Naive B cell (primary cell): ENCODE data around the gene KYNU. TPM values are rescaled to one million over a fixed set of nuclear protein-coding genes. Genes with fewer than 3 reads are reported as not detected.
"Not testable (repeated sequence)": the region's sequence is repeated elsewhere in the genome, so short reads cannot be mapped to it uniquely, and the experiment has no call there.

Experiments
- ATAC-seq, 2 donors: fragments of 150-1000 bp; cut with Tn5 transposase; 2 replicates each; pipeline ENCODE4 v1.10.0; 2021; ENCODE audit warnings: low read depth in 2 of 2, mild to moderate bottlenecking in 2 of 2, moderate library complexity in 2 of 2
- DNase-seq: peaks from one replicate; pipeline ENCODE4 v3.0.0; 2022
- H3K27ac Mint-ChIP-seq, 6 donors: one replicate each; pipeline ENCODE4 v1.8.0; 2020 to 2022; ENCODE audit warnings: mild to moderate bottlenecking in 6 of 6, mixed read lengths in 6 of 6, moderate library complexity in 5 of 6, inconsistent platforms in 2 of 6
- H3K27me3 Mint-ChIP-seq, 3 donors: one replicate each; pipeline ENCODE4 v1.8.0; 2021 to 2022; ENCODE audit warnings: mixed read lengths in 3 of 3, mild to moderate bottlenecking in 1 of 3
- H3K36me3 Mint-ChIP-seq, 2 donors: one replicate each; pipeline ENCODE4 v1.8.0; 2020 to 2022; ENCODE audit warnings: mixed read lengths in 2 of 2, inconsistent platforms in 1 of 2, mild to moderate bottlenecking in 1 of 2
- H3K4me1 Mint-ChIP-seq, 3 donors: one replicate each; pipeline ENCODE4 v1.8.0; 2020 to 2022; ENCODE audit warnings: mixed read lengths in 3 of 3, inconsistent platforms in 1 of 3, mild to moderate bottlenecking in 1 of 3, moderate library complexity in 1 of 3
- H3K4me3 Mint-ChIP-seq, 8 donors: one replicate each; pipeline ENCODE4 v1.8.0; 2020 to 2022; ENCODE audit warnings: mild to moderate bottlenecking in 8 of 8, mixed read lengths in 8 of 8, moderate library complexity in 8 of 8, inconsistent platforms in 2 of 8
- H3K9me3 Mint-ChIP-seq, 7 donors: one replicate each; pipeline ENCODE4 v1.8.0; 2020 to 2022; ENCODE audit warnings: mixed read lengths in 7 of 7, mild to moderate bottlenecking in 5 of 7, inconsistent platforms in 2 of 7, moderate library complexity in 1 of 7
- polyA plus RNA-seq, 6 donors: library from polyadenylated mRNA; unstranded; fragments of 300-500 nt; fragmentation: Illumina TruSeq; gene quantifications; one replicate each; pipeline ENCODE4 v1.2.3, GENCODE V29; 2021; ENCODE audit warnings: low read depth in 6 of 6

The KYNU gene
- polyA plus RNA-seq, 6 donors from 2014 or later = 33.8 to 53.2 (median 44.0) TPM

DNA sequence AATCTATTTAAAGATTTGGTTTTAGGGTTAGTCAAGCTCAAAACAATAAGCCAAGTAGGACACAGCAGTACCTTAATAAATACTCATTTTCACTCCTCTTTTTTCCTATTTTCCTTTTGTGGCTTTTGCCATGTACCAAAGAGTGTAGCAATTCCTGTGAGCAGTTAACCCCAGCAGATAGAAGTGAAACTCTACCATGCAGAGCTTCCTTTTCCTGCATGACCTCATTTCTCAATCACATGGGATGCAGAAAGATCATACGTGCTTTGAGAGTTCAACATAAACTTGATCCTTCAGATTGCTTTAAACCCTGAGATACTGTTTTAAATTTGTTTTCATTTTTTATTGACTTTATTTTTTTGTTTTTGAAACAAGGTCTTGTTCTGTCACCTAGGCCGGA lies 152.7 kb downstream of the KYNU start:
- DNase-seq = peak; percentile 23
- Mint-ChIP-seq H3K4me3 (peak overlapping the region in 1 of 8 donors; percentile 49), H3K9me3 (peaks cover 0 to 1% (median 0%) of the 10 kb centered on the region in 7 donors), H3K27ac (peak overlapping the region in 5 of 6 donors; percentile 63 to 93 (median 75)), H3K36me3 (peaks cover 10 to 16% of the 10 kb centered on the region in 2 donors), H3K4me1 (peaks cover 8 to 11% (median 10%) of the 10 kb centered on the region in 3 donors), H3K27me3 (no peaks in the 10 kb centered on the region)
- peak; percentile 92 to 94 for ATAC-seq

DNA sequence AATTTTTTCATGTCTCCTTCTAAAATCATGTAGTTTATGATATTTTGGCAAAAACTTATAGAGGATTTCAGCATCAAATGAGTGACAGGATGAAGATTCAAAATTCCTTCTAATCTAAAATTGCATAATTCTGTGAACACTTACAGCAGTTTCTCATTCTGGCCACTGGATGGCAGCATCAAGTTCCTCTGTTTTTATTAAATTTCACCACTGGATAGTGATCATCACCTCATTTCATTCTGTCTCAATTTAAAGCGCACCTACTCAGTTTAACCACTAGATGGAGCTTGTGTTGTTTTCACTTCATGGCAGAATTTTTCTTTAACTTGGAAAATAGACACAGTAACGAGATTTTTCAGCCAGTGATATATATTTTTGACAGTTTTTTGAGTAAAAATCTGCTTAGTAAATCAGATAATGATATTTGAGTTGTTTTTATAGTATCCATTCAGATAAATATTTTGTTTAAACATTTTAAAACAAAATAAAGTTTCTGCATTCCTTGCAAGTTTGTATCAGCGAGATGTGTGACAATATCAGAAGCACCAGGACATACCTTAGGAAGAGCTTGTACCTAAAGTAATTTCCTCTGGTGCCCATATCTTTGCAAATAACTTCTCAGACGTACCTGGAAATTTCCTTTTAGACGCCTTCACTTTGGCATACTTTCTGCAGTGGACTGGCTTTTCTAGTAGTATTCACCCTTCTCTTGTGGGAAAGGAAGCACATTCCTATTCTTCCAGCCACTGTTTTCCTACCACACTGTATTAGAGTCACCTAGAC lies 157.0 kb downstream of the KYNU start:
- H3K27ac Mint-ChIP-seq = no peak overlapping the region
- H3K4me3 Mint-ChIP-seq = no peak overlapping the region
- DNase-seq = peak; percentile 72
- peaks cover 0 to 1% (median 0%) of the 10 kb centered on the region in 7 donors for H3K9me3 Mint-ChIP-seq
- H3K36me3 Mint-ChIP-seq = peaks cover 13 to 14% of the 10 kb centered on the region in 2 donors
- H3K4me1 Mint-ChIP-seq = peaks cover 7 to 10% (median 9%) of the 10 kb centered on the region in 3 donors
- peak; percentile 66 to 71 for ATAC-seq
- H3K27me3 Mint-ChIP-seq = no peaks in the 10 kb centered on the region

DNA sequence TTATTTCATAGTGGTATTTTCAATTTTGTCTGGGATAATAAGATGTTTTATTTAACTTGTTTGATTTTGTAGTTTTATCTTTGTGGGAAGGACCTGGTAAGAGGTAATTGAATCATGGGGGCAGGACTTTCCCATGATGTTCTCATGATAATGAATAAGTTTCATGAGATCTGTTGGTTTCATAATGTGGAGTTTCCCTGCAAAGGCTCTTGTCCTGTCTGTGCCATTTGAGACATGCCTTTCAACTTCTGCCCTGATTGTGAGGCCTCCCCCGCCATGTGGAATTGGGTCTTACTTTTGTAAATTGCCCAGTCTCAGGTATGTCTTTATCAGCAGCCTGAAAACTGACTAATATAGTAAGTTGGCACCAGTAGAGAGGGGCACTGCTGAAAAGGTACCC lies 174.0 kb downstream of the KYNU start:
- Mint-ChIP-seq H3K36me3 (peaks cover 15 to 24% of the 10 kb centered on the region in 2 donors), H3K9me3 (peaks cover 2 to 19% (median 10%) of the 10 kb centered on the region in 7 donors), H3K27me3 (no peaks in the 10 kb centered on the region), H3K27ac (peak overlapping the region in 2 of 6 donors; percentile 36 to 70), H3K4me1 (peaks cover 0 to 12% (median under 1%) of the 10 kb centered on the region in 3 donors), H3K4me3 (no peak overlapping the region)
- DNase-seq (no peak), ATAC-seq (no peak)

DNA sequence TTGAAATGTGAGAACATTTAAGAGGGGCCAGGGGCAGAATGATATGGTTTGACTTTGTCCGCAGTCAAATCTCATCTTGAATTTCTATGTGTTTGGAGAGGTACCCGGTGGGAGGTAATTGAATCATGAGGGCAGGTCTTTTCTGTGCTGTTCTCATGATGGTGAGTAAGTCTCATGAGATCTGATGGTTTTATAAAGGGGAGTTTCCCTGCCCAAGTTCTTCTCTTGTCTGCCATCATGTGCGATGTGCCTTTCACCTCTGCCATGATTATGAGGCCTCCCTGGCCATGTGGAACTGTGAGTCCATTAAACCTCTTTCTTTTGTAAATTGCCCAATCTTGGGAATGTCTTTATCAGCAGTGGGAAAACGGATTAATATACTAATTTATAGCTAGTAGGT lies 176.0 kb downstream of the KYNU start:
- peaks cover 9 to 35% (median 22%) of the 10 kb centered on the region in 7 donors for H3K9me3 Mint-ChIP-seq
- DNase-seq, ATAC-seq, H3K27me3 Mint-ChIP-seq, H3K4me3 Mint-ChIP-seq, H3K4me1 Mint-ChIP-seq: not testable (repeated sequence)
- H3K27ac Mint-ChIP-seq = peak overlapping the region in 1 of 6 donors; percentile 10
- H3K36me3 Mint-ChIP-seq = peaks cover 16 to 20% of the 10 kb centered on the region in 2 donors

DNA sequence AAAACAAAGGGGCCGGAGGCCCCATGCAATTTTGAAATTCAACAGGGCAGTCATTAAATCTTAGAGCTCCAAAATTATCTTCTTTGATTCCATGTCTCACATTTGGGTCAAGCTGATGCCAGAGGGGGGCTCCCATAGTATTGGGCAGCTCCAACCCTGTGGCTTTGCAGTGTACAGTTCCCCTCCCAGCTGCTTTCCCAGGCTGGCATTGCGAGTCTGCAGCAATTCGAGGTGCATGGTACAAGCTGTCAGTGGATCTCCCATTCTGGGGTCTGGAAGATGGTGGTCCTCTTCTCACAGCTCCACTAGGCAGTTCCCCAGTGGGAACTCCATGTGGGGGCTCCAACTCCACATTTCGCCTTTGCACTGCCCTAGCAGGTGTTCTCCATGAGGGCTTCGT lies 179.1 kb downstream of the KYNU start:
- no peak for ATAC-seq
- no peak overlapping the region for H3K4me3 Mint-ChIP-seq
- peaks cover 9 to 35% (median 22%) of the 10 kb centered on the region in 7 donors for H3K9me3 Mint-ChIP-seq
- peaks cover 0 to 5% (median 0%) of the 10 kb centered on the region in 3 donors for H3K27me3 Mint-ChIP-seq
- H3K36me3 Mint-ChIP-seq = peaks cover 9 to 10% of the 10 kb centered on the region in 2 donors
- peaks cover 0 to 4% (median 2%) of the 10 kb centered on the region in 3 donors for H3K4me1 Mint-ChIP-seq
- H3K27ac Mint-ChIP-seq = peak overlapping the region in 1 of 6 donors; percentile 75
- DNase-seq = no peak

DNA sequence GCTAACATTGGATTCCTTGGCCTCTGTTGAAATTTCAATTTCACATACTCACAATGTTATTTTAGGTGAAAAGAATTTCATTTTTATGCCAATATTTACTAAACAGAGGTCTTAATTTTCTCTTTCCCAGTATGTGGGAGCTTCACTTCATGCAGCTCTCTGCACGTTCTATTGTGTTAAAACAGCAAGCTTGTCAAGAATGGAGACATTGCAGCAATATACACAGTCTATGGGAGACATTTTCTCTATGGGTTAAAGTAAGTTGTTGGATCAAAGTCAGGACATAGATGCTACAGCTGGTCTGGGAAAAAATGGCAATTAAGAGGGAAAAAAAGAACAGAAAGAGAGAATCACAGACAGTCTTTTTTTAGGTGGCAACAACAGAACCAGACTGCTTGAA lies 181.4 kb downstream of the KYNU start:
- Mint-ChIP-seq H3K4me3 (no peak overlapping the region), H3K36me3 (peaks cover 5 to 10% of the 10 kb centered on the region in 2 donors), H3K9me3 (peaks cover 9 to 35% (median 22%) of the 10 kb centered on the region in 7 donors), H3K27ac (no peak overlapping the region), H3K27me3 (peaks cover 0 to 5% (median 0%) of the 10 kb centered on the region in 3 donors), H3K4me1 (peaks cover 0 to 4% (median 2%) of the 10 kb centered on the region in 3 donors)
- ATAC-seq = no peak
- DNase-seq = no peak

DNA sequence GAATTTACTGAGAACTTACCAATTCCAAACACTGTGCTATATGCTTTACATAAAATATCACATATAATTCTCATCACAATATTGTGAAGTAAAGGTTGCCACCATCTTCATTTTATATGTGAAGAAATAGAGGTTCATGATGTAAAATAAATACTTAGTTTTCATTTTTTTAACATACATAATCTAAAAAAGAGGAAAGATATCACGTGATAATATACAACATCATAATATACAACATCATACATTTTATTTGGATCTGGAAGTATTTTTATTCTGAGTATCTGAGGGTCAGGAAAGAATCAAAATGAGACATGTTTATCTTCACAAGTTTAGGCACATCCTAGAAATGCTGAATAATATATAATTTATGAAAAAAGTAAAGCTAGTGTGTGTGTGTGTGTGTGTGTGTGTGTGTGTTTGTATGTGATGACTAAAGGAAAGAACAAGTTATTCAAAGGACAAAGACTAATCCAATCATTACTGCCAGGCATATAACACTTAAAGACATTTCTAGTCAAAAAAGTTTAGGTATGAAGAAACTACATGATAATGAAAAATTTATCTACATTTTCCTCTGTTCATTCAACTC lies 186.2 kb downstream of the KYNU start:
- H3K36me3 Mint-ChIP-seq = peaks cover 0 to 6% of the 10 kb centered on the region in 2 donors
- H3K4me1 Mint-ChIP-seq = peaks cover 0 to 6% (median 0%) of the 10 kb centered on the region in 3 donors
- peaks cover 6 to 24% (median 11%) of the 10 kb centered on the region in 7 donors for H3K9me3 Mint-ChIP-seq
- H3K4me3 Mint-ChIP-seq = no peak overlapping the region
- ATAC-seq = no peak
- DNase-seq = no peak
- no peak overlapping the region for H3K27ac Mint-ChIP-seq
- H3K27me3 Mint-ChIP-seq = peaks cover 0 to 10% (median 0%) of the 10 kb centered on the region in 3 donors

DNA sequence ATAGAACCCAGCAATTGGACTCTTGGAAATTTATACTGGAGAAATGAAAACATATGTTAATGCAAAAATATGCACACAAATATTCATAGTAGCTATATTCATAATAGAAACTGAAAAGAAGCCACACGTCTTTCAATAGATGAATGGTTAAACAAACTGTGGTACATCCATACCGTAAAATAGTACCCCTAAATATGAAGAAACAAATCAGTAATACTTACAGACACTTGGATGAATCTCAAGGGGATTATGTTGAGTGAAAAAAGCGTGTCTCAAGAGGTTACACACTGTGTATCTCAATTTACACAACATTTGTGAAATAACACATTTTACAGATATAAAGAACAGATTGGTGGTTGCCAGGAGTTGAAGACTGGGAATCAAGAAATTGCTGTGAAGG lies 190.6 kb downstream of the KYNU start:
- Mint-ChIP-seq H3K27me3 (peaks cover 0 to 5% (median 0%) of the 10 kb centered on the region in 3 donors), H3K4me1 (peaks cover 0 to 7% (median 0%) of the 10 kb centered on the region in 3 donors), H3K36me3 (peaks cover 0 to 6% of the 10 kb centered on the region in 2 donors), H3K27ac (peak overlapping the region in 4 of 6 donors; percentile 74 to 88 (median 80)), H3K9me3 (peaks cover 6 to 24% (median 11%) of the 10 kb centered on the region in 7 donors), H3K4me3 (peak overlapping the region in 2 of 8 donors; percentile 26 to 62)
- no peak for ATAC-seq
- no peak for DNase-seq

DNA sequence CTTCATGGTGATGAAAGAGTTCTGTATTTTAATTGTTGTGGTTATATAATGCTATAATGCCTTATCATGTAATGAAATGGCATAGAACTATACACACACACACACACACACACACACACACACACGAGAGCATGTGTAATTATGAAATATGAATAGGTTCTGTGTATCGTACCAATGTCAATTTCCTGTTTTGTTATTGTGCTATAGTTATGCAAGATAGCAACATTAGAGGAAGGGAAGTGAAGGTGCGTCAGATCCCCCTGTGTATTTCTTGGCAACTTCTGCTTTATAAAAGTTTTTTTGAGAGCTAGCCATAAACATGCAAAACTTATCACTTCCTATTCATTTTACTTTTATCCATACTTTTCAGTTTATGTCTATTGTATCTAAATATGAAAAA lies 191.0 kb downstream of the KYNU start:
- peaks cover 0 to 6% of the 10 kb centered on the region in 2 donors for H3K36me3 Mint-ChIP-seq
- peaks cover 6 to 24% (median 11%) of the 10 kb centered on the region in 7 donors for H3K9me3 Mint-ChIP-seq
- peak overlapping the region in 2 of 8 donors; percentile 26 to 62 for H3K4me3 Mint-ChIP-seq
- H3K27ac Mint-ChIP-seq = peak overlapping the region in 4 of 6 donors; percentile 74 to 88 (median 80)
- ATAC-seq (peak; percentile 100), DNase-seq (peak; percentile 59)
- H3K27me3 Mint-ChIP-seq = peaks cover 0 to 5% (median 0%) of the 10 kb centered on the region in 3 donors
- H3K4me1 Mint-ChIP-seq = peaks cover 0 to 7% (median 0%) of the 10 kb centered on the region in 3 donors

DNA sequence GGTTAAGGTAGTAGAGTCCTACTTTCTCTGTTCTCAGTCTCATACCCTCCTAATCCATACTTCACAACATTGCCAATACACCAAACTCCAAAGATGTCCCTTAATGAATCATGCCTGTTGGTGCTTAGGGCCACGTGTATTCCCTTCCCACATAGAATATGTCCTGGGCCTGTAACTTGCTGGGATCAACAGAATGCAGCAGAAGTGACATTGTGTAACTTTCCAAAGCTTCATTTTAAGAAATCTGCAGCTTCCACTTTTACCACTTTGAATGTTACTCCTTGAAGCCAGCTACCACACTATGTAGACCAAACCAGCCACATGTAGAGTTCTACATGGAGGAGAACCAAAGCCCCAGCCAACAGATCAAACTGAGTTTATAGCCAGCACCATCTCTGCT lies 193.2 kb downstream of the KYNU start:
- no peak overlapping the region for H3K4me3 Mint-ChIP-seq
- peaks cover 0 to 14% (median 5%) of the 10 kb centered on the region in 7 donors for H3K9me3 Mint-ChIP-seq
- peaks cover 0 to 6% of the 10 kb centered on the region in 2 donors for H3K36me3 Mint-ChIP-seq
- DNase-seq = no peak
- no peak for ATAC-seq
- H3K4me1 Mint-ChIP-seq = peaks cover 0 to 7% (median 0%) of the 10 kb centered on the region in 3 donors
- peaks cover 0 to 5% (median 0%) of the 10 kb centered on the region in 3 donors for H3K27me3 Mint-ChIP-seq
- H3K27ac Mint-ChIP-seq = peak overlapping the region in 3 of 6 donors; percentile 58 to 74 (median 60)

DNA sequence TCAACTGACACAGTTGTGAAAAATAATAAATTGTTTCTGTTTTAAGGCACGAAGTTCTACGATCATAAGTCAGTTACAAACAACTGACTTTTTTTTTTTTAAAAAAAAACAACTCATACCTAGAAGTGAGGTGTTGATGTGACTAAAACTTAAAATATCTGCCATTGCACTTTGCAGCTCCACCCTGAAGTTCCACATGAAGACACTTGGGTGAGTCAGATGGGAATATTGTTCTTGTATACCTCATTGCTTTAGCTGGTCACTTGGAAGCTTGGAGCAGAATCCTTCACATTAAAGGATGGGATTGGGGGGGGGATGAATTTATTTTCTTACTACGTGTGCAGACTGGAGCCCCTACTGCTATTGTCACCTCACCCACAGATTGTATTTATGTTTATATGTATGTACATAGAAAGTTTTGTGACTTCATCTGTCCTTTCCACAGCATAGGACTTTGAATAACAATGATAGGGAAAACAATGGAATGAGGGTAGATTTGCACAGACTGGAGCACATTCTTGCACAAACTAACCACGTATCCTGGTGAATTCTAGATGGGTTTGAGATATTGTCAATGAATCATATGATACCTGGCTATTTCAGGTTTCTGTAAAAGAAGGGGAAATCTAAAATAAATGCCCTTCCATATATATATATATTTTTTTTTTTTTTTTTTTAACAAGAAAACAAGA lies 193.9 kb downstream of the KYNU start:
- DNase-seq (no peak), ATAC-seq (no peak)
- Mint-ChIP-seq H3K4me3 (no peak overlapping the region), H3K27ac (peak overlapping the region in 1 of 6 donors; percentile 74), H3K4me1 (peaks cover 0 to 7% (median 0%) of the 10 kb centered on the region in 3 donors), H3K27me3 (peaks cover 0 to under 1% (median 0%) of the 10 kb centered on the region in 3 donors), H3K36me3 (peaks cover 0 to under 1% of the 10 kb centered on the region in 2 donors), H3K9me3 (peaks cover 0 to 9% (median 5%) of the 10 kb centered on the region in 7 donors)

DNA sequence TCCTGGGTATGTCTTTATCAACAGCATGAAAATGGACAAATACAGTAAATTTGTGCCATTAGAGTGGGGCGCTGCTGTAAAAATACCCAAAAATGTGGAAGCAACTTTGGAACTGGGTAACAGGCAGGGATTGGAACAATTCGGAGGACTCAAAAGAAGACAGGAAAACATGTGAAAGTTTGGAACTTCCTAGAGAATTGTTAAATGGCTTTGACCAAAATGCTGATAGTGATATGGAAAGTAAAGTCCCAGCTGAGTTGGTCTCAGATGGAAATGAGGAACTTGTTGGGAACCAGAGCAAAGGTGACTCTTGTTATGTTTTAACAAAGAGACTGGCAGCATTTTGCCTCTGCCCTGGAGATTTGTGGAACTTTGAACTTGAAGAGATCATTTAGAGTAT lies 197.4 kb downstream of the KYNU start:
- not testable (repeated sequence) for H3K9me3 Mint-ChIP-seq, H3K36me3 Mint-ChIP-seq, H3K4me3 Mint-ChIP-seq, H3K27me3 Mint-ChIP-seq, ATAC-seq, H3K4me1 Mint-ChIP-seq, H3K27ac Mint-ChIP-seq, DNase-seq

DNA sequence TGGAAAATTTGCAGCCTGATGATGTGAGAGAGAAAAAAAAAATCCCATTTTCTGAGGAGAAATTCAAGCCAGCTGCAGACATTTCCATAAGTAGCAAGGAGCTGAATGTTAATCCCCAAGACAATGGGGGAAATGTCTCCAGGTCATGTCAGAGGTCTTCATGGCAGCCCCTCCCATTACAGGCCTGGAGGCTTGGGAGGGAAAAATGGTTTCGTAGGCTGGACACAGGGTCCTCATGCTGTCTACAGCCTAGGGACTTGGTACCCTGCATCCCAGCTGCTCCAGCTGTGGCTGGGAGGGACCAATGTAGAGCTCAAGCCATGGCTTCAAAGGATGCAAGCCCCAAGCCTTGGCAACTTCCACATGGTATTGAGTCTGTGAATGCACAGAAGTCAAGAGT lies 198.2 kb downstream of the KYNU start:
- Mint-ChIP-seq H3K27me3 (no peaks in the 10 kb centered on the region), H3K27ac (no peak overlapping the region), H3K36me3 (no peaks in the 10 kb centered on the region), H3K9me3 (peaks cover 0 to 9% (median 2%) of the 10 kb centered on the region in 7 donors), H3K4me1 (no peaks in the 10 kb centered on the region), H3K4me3 (no peak overlapping the region)
- DNase-seq (no peak), ATAC-seq (no peak)
